CD4-positive, alpha-beta T cell treated with Interleukin-2 at 100 ng/mL for 4 hours (primary cell): Measurements from ENCODE around the gene SLC47A1.
"Not testable (repeated sequence)": the region's sequence is repeated elsewhere in the genome, so short reads cannot be mapped to it uniquely, and the experiment has no call there.

ENCODE experiments used
- DNase-seq: peaks from one replicate; pipeline ENCODE4 v3.0.0-alpha.2; 2020; ENCODE audit warnings: low spot score

Gene SLC47A1

GRCh38 chr17:19523690-19524089 lies 10.0 kb upstream of the SLC47A1 start:
- no peak for DNase-seq

DNA sequence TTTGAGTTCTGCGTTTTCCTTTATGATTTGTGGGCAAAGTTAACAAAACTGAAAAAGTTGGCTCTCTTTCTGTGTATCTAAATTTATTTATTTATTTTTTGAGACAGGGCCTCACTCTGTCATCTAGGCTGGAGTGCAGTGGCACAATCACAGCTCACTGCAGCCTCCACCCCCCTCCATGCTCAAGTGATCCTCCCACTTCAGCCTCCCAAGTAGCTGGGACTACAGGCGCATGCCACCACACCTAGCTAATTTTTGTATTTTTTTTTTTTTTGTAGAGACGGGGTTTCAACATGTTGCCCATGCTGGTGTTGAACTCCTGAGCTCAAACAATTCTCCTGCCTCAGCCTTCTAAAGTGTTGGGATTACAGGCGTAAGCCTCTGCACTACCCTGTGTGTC lies 6.7 kb upstream of the SLC47A1 start:
- not testable (repeated sequence) for DNase-seq

DNA sequence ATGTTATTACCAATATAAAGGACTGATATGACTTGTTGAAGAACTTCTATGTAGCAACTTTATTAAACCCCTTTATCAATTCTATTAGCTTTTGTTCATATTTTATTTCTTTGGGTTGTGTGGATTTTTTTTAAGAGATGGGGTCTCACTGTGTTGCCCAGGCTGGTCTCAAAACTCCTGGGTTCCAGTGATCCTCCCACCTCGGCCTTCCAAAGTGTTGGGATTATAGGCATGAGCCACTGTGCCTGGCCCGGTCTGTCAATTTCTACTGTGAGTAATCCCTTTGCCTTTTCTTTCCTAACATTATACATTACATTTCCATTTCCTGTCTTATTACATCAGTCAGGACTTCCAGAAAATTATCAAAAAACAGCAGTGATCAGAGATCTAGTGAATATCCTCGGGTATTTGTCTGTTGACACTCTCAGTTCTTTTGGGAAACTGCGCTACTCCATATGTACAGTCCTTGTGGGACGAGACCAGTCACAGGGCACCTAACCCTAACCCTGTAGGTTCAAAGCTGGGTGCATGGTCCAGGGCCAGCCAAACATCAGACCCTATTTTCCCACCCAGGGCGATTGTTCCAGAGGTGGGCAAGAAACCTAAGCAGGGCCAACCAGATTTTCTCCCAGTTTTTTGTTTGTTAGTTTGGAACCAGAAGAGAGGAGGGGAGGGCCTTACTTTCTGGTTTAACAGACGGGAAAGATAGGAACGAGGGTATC lies 1.7 kb upstream of the SLC47A1 start:
- no peak for DNase-seq

DNA sequence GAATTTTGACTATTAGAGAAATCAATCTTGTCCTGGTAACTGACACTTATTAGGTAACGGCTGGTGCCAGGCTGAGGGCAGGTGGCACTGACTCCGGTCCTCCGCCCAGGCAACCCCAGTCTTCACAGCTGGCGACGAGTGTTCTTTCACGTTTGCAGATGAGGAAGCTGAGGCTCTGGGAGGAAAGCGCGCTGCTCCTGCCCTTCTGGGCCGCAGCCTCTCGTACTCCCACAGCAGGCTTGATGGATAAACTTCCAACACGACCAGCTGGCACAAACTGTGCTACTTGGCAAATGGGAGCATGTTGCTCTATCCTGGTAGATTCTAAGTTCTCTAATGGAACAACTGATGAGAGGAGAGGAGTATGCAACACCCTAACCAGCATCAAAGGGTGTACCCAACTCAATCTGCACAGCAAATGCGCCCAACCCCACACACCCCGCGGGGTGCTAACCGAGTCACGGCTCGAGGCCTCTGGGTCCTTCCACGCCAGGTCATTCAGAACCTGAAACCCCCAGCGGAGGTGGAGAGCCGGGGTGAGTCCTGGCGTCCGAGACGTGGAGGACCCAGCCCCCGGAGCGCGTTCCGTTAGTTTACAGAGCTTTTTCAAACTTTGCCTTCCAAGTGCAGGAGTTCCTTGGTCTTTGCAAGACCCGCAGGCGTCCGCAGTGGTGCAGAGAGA lies 477 bp upstream of the SLC47A1 start:
- no peak for DNase-seq

- no peak for DNase-seq
These were observed 1.0 kb downstream of the SLC47A1 start for GRCh38 chr17:19534562-19535149.

- no peak for DNase-seq
These were observed 3.5 kb downstream of the SLC47A1 start for GRCh38 chr17:19537111-19537510.

DNA sequence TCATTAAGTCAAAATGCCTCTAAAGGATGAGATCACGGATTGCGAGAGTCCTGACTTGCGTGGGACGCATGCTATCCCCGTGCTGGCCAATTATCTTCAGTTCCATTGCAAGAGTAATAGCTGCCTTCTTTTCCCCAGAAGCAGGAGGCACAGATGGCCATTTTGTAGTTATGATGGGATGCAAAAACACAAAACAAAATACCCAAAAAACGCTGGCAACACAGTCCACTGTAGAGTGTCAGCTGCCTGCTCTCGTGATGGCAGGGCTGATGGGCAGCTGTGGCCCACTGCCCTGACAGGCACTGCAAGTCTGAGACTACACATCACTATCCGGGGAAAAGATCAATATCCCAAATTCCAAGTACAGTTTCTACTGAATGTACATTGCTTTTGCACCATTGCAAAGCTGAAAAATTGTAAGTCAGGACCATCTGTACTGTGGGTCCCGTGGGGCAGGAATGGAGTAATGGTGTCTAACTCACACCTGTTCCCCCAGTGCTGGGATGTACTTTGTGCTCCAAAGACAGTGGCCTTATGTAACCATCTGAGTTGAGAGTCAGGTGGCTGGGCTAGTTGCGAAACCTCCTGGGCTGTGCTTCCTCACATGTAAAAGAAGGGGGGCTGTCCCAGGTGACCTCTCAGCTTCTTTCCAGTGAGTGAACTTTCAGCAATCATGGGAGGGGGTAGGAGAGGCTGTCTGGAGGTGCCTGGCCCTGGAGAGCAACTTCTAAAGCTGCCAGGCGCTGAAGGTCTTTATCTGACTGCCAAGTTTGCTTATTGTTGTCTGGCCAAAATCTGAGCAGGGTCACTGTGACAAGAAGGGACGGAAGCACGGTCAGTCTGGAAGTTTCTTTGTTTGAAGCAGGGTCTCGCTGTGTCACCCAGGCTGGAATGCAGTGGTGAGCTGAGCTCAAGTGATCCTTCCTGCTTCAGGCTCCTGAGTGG lies 4.7 kb downstream of the SLC47A1 start:
- no peak for DNase-seq

DNA sequence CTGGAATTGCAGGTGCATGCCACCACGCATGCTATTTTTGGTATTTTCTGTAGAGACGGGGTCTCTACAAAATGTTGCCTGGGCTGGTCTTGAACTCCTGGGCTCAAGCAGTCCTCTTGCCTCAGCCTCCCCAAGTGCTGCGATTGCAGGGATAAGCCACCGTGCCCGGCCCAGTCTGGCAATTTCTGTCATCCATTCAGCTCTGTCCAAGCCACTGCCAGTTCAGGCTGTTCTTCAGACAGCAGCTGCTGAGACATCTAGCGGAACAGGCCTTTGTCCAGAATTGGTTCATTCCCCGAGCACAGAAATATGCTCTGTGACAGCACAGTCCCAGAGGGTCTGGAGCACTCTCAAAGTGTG lies 5.4 kb downstream of the SLC47A1 start:
- no peak for DNase-seq

DNA sequence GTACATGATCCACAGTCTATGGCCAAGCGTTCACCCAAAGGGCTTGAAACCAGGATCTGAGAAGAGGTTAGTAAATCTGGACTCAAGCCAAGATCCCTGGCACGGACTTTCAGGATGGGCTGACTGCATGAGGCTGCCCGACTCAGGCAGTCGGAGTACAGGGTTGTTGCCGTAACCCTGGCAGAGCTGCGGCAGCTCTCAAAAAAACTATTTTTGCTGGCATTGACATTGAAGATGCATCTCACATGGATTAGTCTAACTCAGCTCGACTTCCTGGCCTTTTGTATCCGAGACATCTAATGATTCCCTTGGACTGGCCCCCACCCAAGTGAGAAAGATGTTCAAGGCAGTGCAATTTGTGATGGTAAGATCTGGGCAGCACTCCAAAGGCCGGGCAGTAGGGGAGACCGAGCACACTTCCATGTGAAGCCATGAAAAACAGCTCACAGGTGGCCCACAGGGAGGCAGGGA lies 6.2 kb downstream of the SLC47A1 start:
- no peak for DNase-seq

GRCh38 chr17:19540706-19541370 lies 7.2 kb downstream of the SLC47A1 start:
- no peak for DNase-seq

- no peak for DNase-seq
These were observed 7.8 kb downstream of the SLC47A1 start for GRCh38 chr17:19541445-19541844.

DNA sequence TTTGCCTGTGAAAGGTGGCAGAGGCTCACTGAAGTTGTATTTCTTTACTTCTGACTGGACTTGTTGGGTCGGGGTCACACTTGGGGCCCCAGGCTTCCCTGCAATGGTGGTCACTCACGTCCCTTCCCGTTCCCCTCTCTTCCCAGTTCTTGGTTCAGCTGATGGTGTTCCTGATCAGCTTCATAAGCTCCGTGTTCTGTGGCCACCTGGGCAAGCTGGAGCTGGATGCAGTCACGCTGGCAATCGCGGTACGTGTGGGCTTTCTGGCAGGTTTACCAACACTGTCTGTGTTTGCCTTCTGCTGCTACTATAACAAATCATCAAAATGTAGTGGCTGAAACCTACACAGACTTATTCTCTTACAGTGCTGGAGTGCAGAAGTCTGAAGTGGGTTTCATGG lies 8.6 kb downstream of the SLC47A1 start:
- no peak for DNase-seq

DNA sequence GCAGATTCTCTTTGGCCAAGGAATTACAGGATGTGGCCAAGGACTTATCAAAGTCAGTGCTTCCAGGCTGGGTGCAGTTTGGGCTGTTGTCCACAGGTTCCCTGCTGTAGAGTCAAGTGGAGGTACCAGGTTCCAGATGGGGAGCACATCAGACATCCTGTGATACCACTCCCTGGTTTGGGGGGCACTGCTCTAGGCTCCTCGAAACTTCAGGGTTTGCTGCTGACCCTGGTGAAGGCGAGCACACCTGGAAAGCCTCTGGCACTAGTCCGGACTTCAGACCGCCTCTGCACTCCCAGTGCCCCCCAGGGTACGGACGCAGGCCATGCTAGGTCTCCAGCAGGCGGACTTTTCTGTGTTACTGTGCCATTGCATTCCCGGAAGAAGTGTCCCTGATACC lies 10.7 kb downstream of the SLC47A1 start:
- DNase-seq: no peak

GRCh38 chr17:19546289-19547065 lies 12.8 kb downstream of the SLC47A1 start:
- DNase-seq: no peak

DNA sequence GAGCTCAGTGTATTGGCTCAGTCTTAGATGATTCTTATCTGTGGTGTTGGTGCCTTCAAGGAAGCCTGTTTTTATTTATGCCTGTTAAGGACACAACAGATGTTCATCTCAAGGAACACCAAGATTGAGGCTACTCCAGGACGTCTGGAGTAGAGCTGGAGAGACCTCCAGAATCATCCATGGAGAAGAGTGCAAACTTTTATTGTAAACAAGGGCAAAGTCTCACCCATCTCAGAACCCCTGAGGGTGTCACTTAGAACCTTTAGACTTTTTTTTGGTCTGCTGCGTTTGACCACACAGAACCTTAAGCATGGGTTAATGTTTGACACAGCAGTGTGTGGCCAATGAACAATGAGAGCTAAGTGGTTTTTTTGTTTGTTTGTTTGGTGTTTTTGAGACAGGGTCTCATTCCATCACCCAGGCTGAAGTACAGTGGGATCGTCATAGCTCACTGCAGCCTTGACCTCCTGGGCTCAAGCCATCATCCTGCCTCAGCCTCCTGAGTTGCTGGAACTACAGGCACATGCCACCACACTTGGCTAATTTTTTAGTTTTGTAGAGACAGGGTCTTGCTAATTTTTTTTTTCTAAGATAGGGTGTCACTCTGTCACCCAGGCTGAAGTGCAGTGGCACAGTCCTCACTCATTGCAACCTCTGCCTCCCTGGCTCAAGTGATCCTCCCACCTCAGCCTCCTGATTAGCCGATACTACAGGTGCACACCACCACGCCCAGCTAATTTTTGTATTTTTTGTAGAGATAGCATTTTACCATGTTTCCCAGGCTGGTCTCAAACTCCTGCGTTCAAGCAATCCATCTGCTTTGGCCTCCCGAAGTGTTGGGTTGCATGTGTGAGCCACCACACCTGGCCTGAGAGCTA lies 16.3 kb downstream of the SLC47A1 start:
- no peak for DNase-seq

DNA sequence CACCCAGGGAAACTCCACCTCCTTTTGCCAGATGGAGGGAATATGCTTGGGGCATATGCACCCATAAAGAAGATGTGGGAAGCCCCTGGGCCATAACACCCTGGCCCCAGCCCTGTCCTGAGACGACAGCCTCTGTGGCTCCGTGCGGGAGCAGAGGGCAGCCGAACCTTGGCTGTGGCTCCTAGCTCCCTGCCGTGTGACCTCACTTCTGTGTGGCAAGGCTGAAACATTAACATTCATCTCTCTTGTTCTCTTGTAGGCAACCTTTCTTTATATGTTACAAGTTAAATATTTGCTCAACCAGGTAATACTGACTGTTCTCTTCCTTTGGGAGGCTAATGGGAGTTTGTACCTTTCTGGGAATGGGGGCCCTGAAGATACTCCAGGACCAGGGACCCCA lies 17.5 kb downstream of the SLC47A1 start:
- no peak for DNase-seq

- DNase-seq: no peak
These were observed 18.0 kb downstream of the SLC47A1 start for GRCh38 chr17:19551591-19552148.

DNA sequence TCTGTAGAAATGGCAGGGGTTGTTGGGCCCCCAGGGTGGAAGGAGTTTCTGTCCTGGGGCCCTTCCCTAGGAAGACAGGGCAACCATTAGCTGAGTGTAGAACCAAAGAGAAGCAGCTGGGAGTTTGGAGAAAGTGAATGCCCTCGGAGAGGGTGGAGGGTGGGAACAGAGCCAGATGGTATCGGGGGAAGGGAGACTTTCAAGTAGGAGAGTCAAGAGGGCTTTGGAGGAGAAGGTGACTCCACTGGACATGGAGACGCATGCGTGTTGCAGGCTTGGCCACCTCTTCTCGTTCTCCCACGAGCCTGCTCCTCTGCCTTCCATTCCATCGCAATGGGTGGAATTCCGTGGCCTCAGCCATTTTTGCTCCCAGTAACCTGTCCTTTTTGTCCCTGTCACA lies 19.4 kb downstream of the SLC47A1 start:
- DNase-seq: no peak

DNA sequence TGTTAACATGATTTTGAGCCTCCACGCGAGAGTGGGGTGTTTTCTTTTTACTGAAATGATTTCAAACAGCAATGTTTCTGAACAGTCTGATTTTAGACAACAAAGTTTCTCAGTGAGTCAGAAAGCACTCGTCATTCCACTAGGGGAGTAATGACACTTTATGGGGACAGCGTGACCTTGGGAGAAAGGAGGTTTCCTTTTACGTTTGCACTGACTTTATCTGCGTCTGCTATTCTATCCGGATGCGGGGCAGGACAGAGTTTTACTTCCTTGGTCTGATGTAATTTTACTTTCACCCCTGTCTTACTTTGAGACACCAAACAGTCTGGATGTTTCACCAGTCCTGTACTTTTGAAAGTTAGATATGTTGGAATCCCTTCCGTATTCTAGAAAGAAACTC lies 20.7 kb downstream of the SLC47A1 start:
- no peak for DNase-seq

DNA sequence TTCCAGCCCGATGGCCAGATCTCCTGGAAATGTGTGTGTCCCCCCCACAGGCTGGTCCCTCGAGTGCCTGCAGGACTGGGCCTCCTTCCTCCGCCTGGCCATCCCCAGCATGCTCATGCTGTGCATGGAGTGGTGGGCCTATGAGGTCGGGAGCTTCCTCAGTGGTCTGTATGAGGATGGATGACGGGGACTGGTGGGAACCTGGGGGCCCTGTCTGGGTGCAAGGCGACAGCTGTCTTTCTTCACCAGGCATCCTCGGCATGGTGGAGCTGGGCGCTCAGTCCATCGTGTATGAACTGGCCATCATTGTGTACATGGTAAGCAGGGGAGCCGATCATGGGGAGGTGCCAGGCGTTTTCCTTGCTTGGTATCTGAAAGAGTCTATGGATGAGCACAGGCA lies 22.1 kb downstream of the SLC47A1 start:
- no peak for DNase-seq
